HEK293T (cell line): ENCODE results near the gene UBL4A.
"Not testable (repeated sequence)": the region's sequence is repeated elsewhere in the genome, so short reads cannot be mapped to it uniquely, and the experiment has no call there.

Source experiments
- ARNT ChIP-seq: fragments of 450-650 bp; IDR thresholded peaks from 2 replicates; pipeline ENCODE4 v1.6.1; 2017; ENCODE audit warnings: mild to moderate bottlenecking
- ELF4 ChIP-seq: fragments of 450-650 bp; IDR thresholded peaks from 2 replicates; pipeline ENCODE4 v1.6.1; 2017; ENCODE audit warnings: antibody characterized with exemption
- FOXK2 ChIP-seq: fragments of 450-650 bp; IDR thresholded peaks from 2 replicates; pipeline ENCODE4 v1.6.1; 2016; ENCODE audit warnings: mild to moderate bottlenecking
- FOXM1 ChIP-seq: fragments of 450-650 bp; IDR thresholded peaks from 2 replicates; pipeline ENCODE4 v1.6.1; 2017; ENCODE audit warnings: mild to moderate bottlenecking, borderline replicate concordance
- LEF1 ChIP-seq: fragments of 450-650 bp; IDR thresholded peaks from 2 replicates; pipeline ENCODE4 v1.6.1; 2017; ENCODE audit warnings: mild to moderate bottlenecking, borderline replicate concordance
- NFRKB ChIP-seq: fragments of 450-650 bp; IDR thresholded peaks from 2 replicates; pipeline ENCODE4 v1.6.1; 2016; ENCODE audit warnings: mild to moderate bottlenecking, moderate library complexity
- SP1 ChIP-seq: fragments of 450-650 bp; IDR thresholded peaks from 2 replicates; pipeline ENCODE4 v1.6.1; 2017
- SUZ12 ChIP-seq: fragments of 450-650 bp; IDR thresholded peaks from 2 replicates; pipeline ENCODE4 v1.6.1; 2016; ENCODE audit warnings: mild to moderate bottlenecking
- TARDBP ChIP-seq: fragments of 450-650 bp; IDR thresholded peaks from 2 replicates; pipeline ENCODE4 v1.6.1; 2016
- ZNF384 ChIP-seq: fragments of 450-650 bp; IDR thresholded peaks from 2 replicates; pipeline ENCODE4 v1.6.1; 2016

DNA sequence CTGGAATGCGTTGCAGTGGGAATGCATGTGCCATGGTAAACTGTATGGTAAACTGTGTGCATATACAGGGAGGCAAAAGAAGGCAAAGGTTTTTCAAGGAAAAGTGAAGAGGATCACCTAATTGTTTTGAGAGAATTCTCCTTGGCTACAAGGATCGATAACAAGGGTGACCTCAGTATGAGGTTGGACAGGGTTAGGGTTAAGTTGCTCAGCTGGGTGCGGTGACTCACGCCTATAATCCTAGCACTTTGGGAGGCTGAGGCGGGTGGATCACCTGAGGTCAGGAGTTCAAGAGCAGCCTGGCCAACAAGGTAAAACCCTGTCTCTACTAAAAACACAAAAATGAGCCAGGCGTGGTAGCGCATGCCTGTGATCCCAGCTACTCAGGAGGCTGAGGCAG lies 15.0 kb upstream of the UBL4A start:
- not testable (repeated sequence) for TF ChIP-seq SP1, ELF4, LEF1, TARDBP, FOXM1, FOXK2, SUZ12, NFRKB, ARNT, ZNF384
